GM20000 (cell line): ENCODE data around the gene UBE2O.
"Not testable (repeated sequence)": the region's sequence is repeated elsewhere in the genome, so short reads cannot be mapped to it uniquely, and the experiment has no call there.

ENCODE experiments used
- DNase-seq: peaks from one replicate; pipeline ENCODE4 v3.0.0; 2012; ENCODE audit warnings: low spot score
- TF ChIP-seq, protein P1 (sequence below): IDR thresholded peaks from 2 replicates; pipeline ENCODE4 v1.5.1; 2012; ENCODE audit warnings: mild to moderate bottlenecking, control low read depth; ENCODE audit errors: extremely low read depth, missing control alignments

UBE2O gene

DNA sequence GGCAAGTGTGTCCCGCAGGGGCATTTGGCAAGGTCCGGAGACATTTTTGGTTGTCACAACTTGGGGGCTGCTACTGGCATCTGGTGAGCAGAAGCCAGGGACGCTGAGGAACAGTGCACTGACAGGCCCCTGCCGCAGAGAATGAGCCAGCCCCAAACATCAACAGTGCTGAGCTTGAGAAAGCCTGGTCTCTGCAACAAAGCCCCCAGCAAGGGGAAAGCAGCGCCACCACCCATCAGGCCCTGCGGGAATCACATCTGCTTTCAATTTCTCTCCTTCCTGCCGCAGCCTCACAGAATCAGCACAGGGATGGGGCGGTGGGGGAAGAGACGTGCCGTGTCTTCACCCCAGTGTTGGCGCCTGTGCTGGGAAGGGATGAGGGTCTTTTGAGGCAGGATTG, 84.4 kb downstream of the UBE2O start:
- TF ChIP-seq, protein P1, sequence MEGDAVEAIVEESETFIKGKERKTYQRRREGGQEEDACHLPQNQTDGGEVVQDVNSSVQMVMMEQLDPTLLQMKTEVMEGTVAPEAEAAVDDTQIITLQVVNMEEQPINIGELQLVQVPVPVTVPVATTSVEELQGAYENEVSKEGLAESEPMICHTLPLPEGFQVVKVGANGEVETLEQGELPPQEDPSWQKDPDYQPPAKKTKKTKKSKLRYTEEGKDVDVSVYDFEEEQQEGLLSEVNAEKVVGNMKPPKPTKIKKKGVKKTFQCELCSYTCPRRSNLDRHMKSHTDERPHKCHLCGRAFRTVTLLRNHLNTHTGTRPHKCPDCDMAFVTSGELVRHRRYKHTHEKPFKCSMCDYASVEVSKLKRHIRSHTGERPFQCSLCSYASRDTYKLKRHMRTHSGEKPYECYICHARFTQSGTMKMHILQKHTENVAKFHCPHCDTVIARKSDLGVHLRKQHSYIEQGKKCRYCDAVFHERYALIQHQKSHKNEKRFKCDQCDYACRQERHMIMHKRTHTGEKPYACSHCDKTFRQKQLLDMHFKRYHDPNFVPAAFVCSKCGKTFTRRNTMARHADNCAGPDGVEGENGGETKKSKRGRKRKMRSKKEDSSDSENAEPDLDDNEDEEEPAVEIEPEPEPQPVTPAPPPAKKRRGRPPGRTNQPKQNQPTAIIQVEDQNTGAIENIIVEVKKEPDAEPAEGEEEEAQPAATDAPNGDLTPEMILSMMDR, result no peak
- DNase-seq, result no peak

DNA sequence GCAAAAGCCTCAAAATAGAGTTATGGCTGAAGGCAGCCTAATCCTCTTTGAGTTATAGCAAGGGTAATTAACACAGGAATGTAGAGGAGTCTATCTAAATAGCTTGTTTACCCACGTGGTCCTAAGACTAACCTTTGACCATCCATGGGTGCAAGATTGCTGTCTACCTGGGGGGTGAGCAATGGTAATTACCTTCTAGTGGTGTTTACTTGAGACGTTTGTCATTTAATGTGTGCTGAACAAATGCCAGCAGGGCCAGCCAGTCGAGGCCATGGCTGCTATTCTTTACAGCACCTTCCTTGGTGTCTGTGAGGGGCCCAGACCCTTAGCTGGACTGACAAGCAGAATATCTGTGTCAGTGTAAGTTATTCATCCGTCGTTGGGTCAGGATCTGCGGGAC, 85.3 kb downstream of the UBE2O start:
- TF ChIP-seq, protein P1, result no peak
- no peak for DNase-seq

DNA sequence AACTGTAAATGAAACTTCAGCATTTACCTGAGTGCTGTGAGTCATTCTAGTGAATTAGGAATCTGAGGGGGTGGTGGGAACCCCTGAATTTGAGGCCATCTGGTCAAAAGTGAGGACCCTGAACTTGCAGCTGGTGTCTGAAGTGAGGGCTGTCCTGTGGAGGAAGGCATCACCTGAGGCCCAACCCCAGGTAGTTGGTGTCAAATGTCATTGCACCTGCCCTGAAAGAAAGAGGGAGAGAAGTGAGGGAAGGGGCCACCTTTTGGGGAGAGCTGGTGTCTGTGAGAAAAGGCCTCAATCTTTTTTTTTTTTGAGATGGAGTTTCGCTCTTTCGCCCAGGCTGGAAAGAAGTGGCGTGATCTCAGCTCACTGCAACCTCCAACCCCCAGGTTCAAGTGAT, 86.7 kb downstream of the UBE2O start:
- no peak for DNase-seq
- TF ChIP-seq, protein P1, result no peak

DNA sequence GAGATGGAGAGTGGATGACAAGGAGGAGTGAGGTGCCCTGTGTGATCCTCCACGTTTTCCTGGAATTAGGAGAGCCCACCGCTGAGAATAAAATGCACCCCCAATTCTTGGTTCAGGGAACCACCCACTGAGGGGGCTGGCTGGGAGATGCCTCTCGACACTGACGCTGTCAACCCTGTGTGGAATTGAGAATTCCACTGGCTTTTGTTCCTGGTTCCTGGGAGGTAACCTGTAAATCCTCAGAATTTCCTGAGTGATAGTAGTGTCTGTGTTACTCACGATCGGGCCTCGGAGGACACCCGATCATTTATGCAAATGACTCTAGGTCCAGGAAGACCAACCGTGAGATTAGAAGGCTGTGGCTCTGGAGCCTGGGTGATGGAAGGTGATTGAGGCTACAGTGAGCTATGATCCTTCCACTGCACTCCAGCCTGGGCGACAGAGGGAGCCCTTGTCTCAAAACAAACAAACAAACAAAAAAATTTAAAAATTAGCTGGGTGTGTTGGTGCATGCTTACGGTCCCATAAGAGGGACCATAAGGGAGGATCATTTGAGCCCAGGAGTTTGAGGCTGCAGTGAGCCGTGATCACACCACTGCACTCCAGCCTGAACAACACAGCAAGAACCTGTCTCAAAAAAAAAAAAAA, 87.6 kb downstream of the UBE2O start:
- DNase-seq, result no peak
- TF ChIP-seq, protein P1, result no peak

DNA sequence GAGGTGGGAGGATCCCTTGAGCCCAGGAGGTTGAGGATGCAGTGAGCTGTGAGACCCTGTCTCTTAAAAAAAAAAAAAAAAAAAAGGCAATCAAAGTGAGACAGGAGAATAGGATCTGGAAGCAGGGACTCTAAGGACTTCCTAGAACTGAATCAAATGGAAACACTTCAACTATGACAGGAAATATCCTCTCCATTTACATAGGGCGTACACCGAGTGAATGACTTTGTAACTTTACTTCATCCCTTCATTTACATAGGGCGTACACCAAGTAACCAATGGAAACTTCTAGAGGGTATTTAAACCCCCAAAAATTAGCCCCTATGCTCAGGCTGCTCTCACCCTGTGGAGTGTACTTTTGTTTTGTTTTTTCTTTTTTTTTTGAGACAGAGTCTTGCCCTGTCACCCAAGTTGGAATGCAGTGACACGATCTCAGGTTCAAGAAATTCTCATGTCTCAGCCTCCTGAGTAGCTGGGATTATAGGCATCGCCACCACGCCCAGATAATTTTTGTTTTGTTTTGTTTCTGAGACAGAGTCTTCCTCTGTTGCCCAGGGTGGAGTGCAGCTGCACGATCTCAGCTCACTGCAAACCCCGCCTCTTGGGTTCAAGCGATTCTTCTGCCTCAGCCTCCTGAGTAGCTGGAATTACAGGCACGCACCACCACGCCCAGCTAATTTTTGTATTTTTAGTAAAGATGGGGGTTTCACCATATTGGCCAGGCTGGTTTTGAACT, 89.7 kb downstream of the UBE2O start:
- TF ChIP-seq, protein P1, result no peak
- no peak for DNase-seq

DNA sequence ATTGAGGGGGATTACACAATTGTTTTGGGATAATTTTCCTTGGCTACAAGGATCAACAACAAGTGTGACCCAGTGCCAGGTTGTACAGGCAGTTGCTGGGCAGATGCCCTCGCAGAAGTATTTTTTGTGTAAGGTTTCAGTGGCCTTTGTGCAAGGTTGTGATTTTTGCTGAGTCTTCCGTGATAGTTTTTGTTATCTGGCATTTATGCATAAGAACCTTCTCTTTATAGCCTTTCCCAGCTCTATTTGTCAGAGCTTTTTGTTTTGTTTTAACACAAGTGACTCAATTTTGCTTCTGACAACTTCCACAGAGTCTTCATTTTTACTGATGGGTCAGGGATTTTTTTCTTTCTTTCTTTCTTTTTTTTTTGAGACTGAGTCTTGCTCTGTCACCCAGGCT, 92.5 kb downstream of the UBE2O start:
- TF ChIP-seq, protein P1, result no peak
- no peak for DNase-seq

DNA sequence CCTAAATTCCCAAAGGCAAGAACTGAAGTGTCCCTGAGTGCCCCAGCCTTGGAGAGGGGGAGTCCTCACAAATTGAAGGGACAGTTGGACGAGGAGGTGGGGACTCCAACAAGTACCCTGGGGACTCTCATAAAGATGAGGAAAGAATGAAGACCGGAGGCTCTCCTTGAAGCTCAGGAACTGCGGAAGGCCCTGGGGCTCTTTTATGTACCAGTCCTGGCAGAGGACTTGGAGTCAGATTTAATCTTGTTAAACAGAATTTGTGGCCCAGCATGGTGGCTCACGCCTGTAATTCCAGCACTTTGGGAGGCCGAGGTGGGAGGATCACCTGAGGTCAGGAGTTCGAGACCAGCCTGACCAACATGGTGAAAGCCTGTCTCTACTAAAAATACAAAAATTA, 93.2 kb downstream of the UBE2O start:
- DNase-seq, result not testable (repeated sequence)

DNA sequence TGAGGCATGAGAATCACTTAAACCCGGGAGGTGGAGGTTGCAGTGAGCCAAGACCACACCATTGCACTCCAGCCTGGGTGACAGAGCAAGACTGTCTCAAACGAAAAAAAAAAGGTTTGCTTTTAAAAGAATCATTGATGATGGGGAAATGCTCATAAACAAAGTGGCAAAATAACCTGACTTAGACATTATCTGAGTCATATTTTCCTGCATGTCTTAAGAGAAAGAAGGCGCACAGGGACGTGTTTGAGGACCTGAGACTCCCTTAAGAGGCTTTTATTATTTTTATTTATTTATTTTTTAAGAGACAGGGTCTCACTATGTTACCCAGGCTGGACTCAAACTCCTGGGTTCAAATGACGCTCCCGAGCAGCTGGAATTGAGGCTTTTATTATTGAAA, 93.6 kb downstream of the UBE2O start:
- TF ChIP-seq, protein P1, result no peak
- DNase-seq, result no peak
